NB4 (cell line): ENCODE measurements around the gene HDAC4.

Experiments
- MYC ChIP-seq: IDR thresholded peaks from 2 replicates; pipeline ENCODE4 v1.6.1; 2011; ENCODE audit warnings: low read depth, low read length
- POLR2A ChIP-seq: IDR thresholded peaks from 2 replicates; pipeline ENCODE4 v1.6.1; 2011; ENCODE audit warnings: mild to moderate bottlenecking; ENCODE audit not compliant: insufficient read length; ENCODE audit errors: extremely low read depth
- TF ChIP-seq, protein P1 (sequence below): IDR thresholded peaks from one replicate; pipeline ENCODE4 v1.5.1; 2012; ENCODE audit warnings: low read depth, low read length
- TF ChIP-seq, protein P2 (sequence below): IDR thresholded peaks from 2 replicates; pipeline ENCODE4 v1.6.1; 2011; ENCODE audit warnings: low read depth, low read length

DNA sequence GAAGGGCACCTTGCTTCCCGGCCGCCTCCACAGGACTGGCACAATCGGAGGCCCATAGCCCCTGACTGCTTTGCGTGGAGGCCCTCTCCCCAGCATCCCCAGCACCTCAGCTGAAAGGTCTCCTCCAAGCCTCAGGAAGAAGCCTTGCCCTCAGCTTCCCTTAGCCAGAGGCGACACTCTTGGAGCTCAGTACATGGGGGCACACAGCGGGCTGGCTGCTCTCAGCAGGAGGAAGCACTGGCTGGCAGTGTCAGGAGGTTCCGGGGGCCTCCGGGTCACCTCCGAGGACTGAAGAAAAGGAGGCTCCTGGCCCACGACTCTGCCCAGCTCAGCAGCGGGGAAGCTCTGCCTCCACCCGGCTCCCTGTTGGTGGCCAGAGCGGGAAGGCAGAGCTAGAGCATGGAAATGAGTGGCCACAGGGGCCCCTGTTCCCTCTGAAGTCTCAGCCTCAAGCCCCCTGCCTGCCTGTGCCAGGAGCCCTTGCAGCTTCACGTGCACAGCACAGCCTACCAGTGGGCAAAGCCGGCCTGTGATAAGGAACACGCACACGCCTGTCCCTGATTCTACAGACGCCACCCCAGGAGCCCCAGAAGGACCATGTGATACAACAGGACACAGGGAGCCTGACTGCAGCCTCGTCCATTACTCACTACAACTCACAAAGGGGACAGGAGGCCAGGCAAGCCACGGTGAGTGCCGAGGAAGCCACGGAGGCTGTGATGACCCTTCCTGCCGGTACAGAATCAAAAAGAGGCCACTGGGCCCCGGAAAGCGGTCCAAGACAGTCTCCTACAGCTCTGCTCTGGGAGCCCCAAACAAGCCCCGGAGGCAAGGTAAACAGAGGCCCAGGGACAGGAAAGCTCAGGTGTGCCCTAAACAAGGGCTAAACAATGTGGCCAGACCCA, 15.5 kb downstream of the HDAC4 start:
- TF ChIP-seq, protein P1, sequence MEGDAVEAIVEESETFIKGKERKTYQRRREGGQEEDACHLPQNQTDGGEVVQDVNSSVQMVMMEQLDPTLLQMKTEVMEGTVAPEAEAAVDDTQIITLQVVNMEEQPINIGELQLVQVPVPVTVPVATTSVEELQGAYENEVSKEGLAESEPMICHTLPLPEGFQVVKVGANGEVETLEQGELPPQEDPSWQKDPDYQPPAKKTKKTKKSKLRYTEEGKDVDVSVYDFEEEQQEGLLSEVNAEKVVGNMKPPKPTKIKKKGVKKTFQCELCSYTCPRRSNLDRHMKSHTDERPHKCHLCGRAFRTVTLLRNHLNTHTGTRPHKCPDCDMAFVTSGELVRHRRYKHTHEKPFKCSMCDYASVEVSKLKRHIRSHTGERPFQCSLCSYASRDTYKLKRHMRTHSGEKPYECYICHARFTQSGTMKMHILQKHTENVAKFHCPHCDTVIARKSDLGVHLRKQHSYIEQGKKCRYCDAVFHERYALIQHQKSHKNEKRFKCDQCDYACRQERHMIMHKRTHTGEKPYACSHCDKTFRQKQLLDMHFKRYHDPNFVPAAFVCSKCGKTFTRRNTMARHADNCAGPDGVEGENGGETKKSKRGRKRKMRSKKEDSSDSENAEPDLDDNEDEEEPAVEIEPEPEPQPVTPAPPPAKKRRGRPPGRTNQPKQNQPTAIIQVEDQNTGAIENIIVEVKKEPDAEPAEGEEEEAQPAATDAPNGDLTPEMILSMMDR = no peak
- no peak for TF ChIP-seq POLR2A
- TF ChIP-seq MYC = no peak
- TF ChIP-seq, protein P2, sequence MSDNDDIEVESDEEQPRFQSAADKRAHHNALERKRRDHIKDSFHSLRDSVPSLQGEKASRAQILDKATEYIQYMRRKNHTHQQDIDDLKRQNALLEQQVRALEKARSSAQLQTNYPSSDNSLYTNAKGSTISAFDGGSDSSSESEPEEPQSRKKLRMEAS = no peak
